OCI-LY7 (cell line): Measurements from ENCODE around the gene CTNNAL1.

Experiments used
- CTCF ChIP-seq: fragments of 200-600 bp; sonication (generic); conservative IDR thresholded peaks from 2 replicates; pipeline ENCODE4 v1.5.1; 2014; ENCODE audit warnings: mild to moderate bottlenecking, antibody characterized with exemption, low read length, moderate library complexity, mixed read lengths
- EZH2phosphoT487 ChIP-seq: fragments of 200-600 bp; sonication (generic); IDR thresholded peaks from 2 replicates; pipeline ENCODE4 v1.6.1; 2018; ENCODE audit warnings: low read depth, borderline replicate concordance, mild to moderate bottlenecking, mixed run types, antibody characterized with exemption, low read length, moderate library complexity, mixed read lengths

GRCh38 chr9:109020581-109021511, 7.5 kb upstream of the CTNNAL1 start:
- TF ChIP-seq CTCF (no peak), EZH2phosphoT487 (no peak)
